ENCODE results near the gene DSCAML1.

DNA sequence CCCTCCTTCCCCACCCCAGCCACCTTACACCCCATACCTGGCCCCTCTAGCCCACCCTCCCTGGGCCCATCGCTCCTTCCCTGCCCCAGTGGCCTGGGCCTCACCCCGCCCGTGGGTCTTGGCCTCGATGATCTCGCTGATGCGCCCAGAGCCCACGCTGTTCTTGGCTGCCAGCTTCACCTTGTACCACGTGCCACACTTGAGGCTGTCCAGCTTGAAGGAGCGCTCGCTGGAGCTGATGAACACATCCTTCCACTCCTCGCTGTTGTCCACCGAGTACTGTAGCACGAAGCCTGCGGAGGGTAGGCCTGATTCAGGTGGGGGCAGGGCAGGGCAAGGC, 359.3 kb downstream of the DSCAML1 start:
- TF ChIP-seq NFXL1 (IDR thresholded peaks at IDR 0.05; ENCODE audit: borderline replicate concordance) (no peak), CTCF (IDR thresholded peaks at IDR 0.05 in 2 of 3, conservative IDR thresholded peaks at IDR 0.05 in 1 of 3; ENCODE audit: control insufficient read depth in 2 of 3, extremely low read depth in 1 of 3, insufficient read depth in 1 of 3, low read depth in 3 of 3, low read length in 3 of 3) (no peak)

Data from GM12878 (cell line).